GM23248 (cell line): ENCODE data around the gene GRAMD1B.

Source experiments
- EZH2 ChIP-seq: fragments of 200-600 bp; sonication (generic); IDR thresholded peaks from 2 replicates; pipeline ENCODE4 v1.6.1; 2018; ENCODE audit warnings: antibody characterized with exemption, mild to moderate bottlenecking; ENCODE audit not compliant: insufficient read depth, poor library complexity, severe bottlenecking
- EZH2phosphoT487 ChIP-seq: fragments of 200-600 bp; sonication (generic); IDR thresholded peaks from 2 replicates; pipeline ENCODE4 v1.6.1; 2018; ENCODE audit warnings: antibody characterized with exemption, moderate library complexity, mild to moderate bottlenecking, low read depth; ENCODE audit not compliant: insufficient read depth

GRCh38 chr11:123586568-123586967 lies 156.5 kb downstream of the GRAMD1B start:
- TF ChIP-seq EZH2phosphoT487 (no peak), EZH2 (no peak)
